Right lobe of liver (tissue), 6 donors: ENCODE data around the gene TIAM2. TPM values are rescaled to one million over a fixed set of nuclear protein-coding genes. Genes with fewer than 3 reads are reported as not detected.

Experiments
- ATAC-seq, 4 donors: fragments of 200-7000 bp; cut with Tn5 transposase; one replicate each; pipeline ENCODE4 v1.9.1; 2020; ENCODE audit warnings: mild to moderate bottlenecking in 4 of 4, moderate library complexity in 4 of 4
- DNase-seq, 3 donors: peaks; one replicate each; pipeline ENCODE4 v3.0.0-alpha.2; 2020
- H3K27ac ChIP-seq, 3 donors: fragments of 200-600 bp; one replicate each; pipeline ENCODE4 v1.8.0; 2022
- H3K27me3 ChIP-seq, 2 donors: fragments of 200-600 bp; one replicate each; pipeline ENCODE4 v1.8.0; 2022
- H3K36me3 ChIP-seq, 4 donors: fragments of 200-600 bp; sonication (generic) in 1 of 4; one replicate each; pipeline versions ENCODE4 v1.5.1 to v1.8.0; 2017 to 2022; ENCODE audit warnings: control low read depth in 1 of 4
- H3K4me1 ChIP-seq, 4 donors: fragments of 200-600 bp; sonication (generic) in 1 of 4; one replicate each; pipeline versions ENCODE4 v1.5.1 to v1.8.0; 2017 to 2022; ENCODE audit warnings: control low read depth in 1 of 4
- H3K4me3 ChIP-seq, 3 donors: fragments of 200-600 bp; one replicate each; pipeline ENCODE4 v1.8.0; 2022
- H3K9me3 ChIP-seq, 4 donors: fragments of 200-600 bp; sonication (generic) in 1 of 4; one replicate each; pipeline versions ENCODE4 v1.5.1 to v1.8.0; 2017 to 2022; ENCODE audit warnings: control low read depth in 1 of 4
- CTCF ChIP-seq, 4 donors: fragments of 200-600 bp in 3 of 4; fragments of 450-650 bp in 1 of 4; IDR thresholded peaks; one replicate each; pipeline versions ENCODE4 v1.5.1 to v1.8.0; 2016 to 2022; ENCODE audit warnings: antibody characterized with exemption in 4 of 4, mild to moderate bottlenecking in 2 of 4
- POLR2A ChIP-seq: fragments of 450-650 bp; IDR thresholded peaks from one replicate; pipeline ENCODE4 v1.6.1; 2017; ENCODE audit warnings: antibody characterized with exemption, mild to moderate bottlenecking
- WGBS: methylation state at CpG from one replicate; pipeline ENCODE4 v1.1.6; 2018; ENCODE audit warnings: low coverage, low lambda C conversion rate; ENCODE audit not compliant: insufficient coverage; ENCODE audit errors: missing lambda C conversion rate; 5-methylcytosine and 5-hydroxymethylcytosine counted together
- intact Hi-C, 2 donors: fragments of 100-400 bp; cut with DNase I; formaldehyde crosslinking; loops; one replicate each; pipeline versions ENCODE4 v1.11.2 to v1.14.1; 2022
- total RNA-seq, 6 experiments: library from RNA; depleted of rRNA in 2 of 6; stranded (reverse); fragments of >200 nt in 2 of 6; fragmentation: NEBNext Ultra II Directional in 3 of 6; extraction: Animal tissue kit (Norgen Biotek cat#: 25700) in 3 of 6; gene quantifications; one replicate each; pipeline versions ENCODE4 v1.1.0 to v1.2.4, GENCODE V29; 2016 to 2023
- donor health status: DM: no; HTN: yes; CAD: no.
- donor health status: DM: no; HTN: no; CAD: no.
- donor health status: DM: no; HTN: no; CAD: no.
- donor health status: DM: no; HTN: yes; CAD: no.
- donor health status: DM: no; HTN: yes; CAD: no.

The TIAM2 gene
- total RNA-seq, 6 experiments from 2014 or later: 1.3 to 4.4 (median 1.7) TPM

- H3K4me3 ChIP-seq: no peak overlapping the region
- ATAC-seq: no peak
- intact Hi-C loops: no loop called here
- H3K36me3 ChIP-seq: no peaks in the 10 kb centered on the region
- no peak overlapping the region for H3K27ac ChIP-seq
- no peaks in the 10 kb centered on the region for H3K9me3 ChIP-seq
- H3K27me3 ChIP-seq: no peaks in the 10 kb centered on the region
- no peaks in the 10 kb centered on the region for H3K4me1 ChIP-seq
- WGBS: 73% methylated on average over 5 of the region's 7 CpGs
- DNase-seq: no peak
- TF ChIP-seq POLR2A (no peak), CTCF (IDR thresholded peaks at IDR 0.05) (no peak)
Measured at GRCh38 chr6:155201461-155202226, 206.5 kb downstream of the TIAM2 start.

- Histone ChIP-seq H3K27me3 (no peaks in the 10 kb centered on the region), H3K27ac (no peak overlapping the region), H3K4me1 (no peaks in the 10 kb centered on the region), H3K9me3 (no peaks in the 10 kb centered on the region), H3K36me3 (no peaks in the 10 kb centered on the region), H3K4me3 (no peak overlapping the region)
- no peak for DNase-seq
- peak in 1 of 4 donors; percentile 18 for ATAC-seq
- intact Hi-C loops: no loop called here
- 50% methylated on average over 1 of the region's 5 CpGs for WGBS
- no peak for TF ChIP-seq CTCF (IDR thresholded peaks at IDR 0.05)
- TF ChIP-seq POLR2A: no peak
Measured at GRCh38 chr6:155207223-155207622, 212.1 kb downstream of the TIAM2 start.

- no peak for ATAC-seq
- DNase-seq: no peak
- 82% methylated on average over 3 of the region's 3 CpGs for whole genome bisulfite sequencing
Measured at GRCh38 chr6:155212106-155212505, 217.0 kb downstream of the TIAM2 start.

GRCh38 chr6:155212616-155213380, 217.7 kb downstream of the TIAM2 start:
- no peaks in the 10 kb centered on the region for H3K9me3 ChIP-seq
- intact Hi-C loops: no loop called here
- no peak overlapping the region for H3K4me3 ChIP-seq
- no peaks in the 10 kb centered on the region for H3K4me1 ChIP-seq
- H3K36me3 ChIP-seq: no peaks in the 10 kb centered on the region
- H3K27me3 ChIP-seq: no peaks in the 10 kb centered on the region
- no peak overlapping the region for H3K27ac ChIP-seq
- 85% methylated on average over 6 of the region's 16 CpGs for WGBS
- ATAC-seq (no peak), DNase-seq (no peak)
- TF ChIP-seq CTCF (IDR thresholded peaks at IDR 0.05): no peak
- no peak for TF ChIP-seq POLR2A

More at GRCh38 chr6:155212106-155212505, 217.0 kb downstream of the TIAM2 start:
- H3K27ac ChIP-seq: no peak overlapping the region
- H3K4me3 ChIP-seq: no peak overlapping the region
- H3K27me3 ChIP-seq: no peaks in the 10 kb centered on the region
- H3K9me3 ChIP-seq: no peaks in the 10 kb centered on the region
- TF ChIP-seq CTCF (IDR thresholded peaks at IDR 0.05) (no peak), POLR2A (no peak)
- no peaks in the 10 kb centered on the region for H3K4me1 ChIP-seq
- H3K36me3 ChIP-seq: no peaks in the 10 kb centered on the region
- intact Hi-C loops: no loop called here
